Measurements from ENCODE around the gene DPP6. TPM values are rescaled to one million over a fixed set of nuclear protein-coding genes. Genes with fewer than 3 reads are reported as not detected.
"Not testable (repeated sequence)": the region's sequence is repeated elsewhere in the genome, so short reads cannot be mapped to it uniquely, and the experiment has no call there.

DPP6 gene
- total RNA-seq, 1 donor from 2014 or later: 0.62 TPM

GRCh38 chr7:154134698-154135097 lies 82.5 kb downstream of the DPP6 start:
- ATAC-seq; intact Hi-C loops (cut with DNase I); DNase-seq (ENCODE audit: low spot score): not testable (repeated sequence)

- ATAC-seq; DNase-seq (ENCODE audit: low spot score); intact Hi-C loops (cut with DNase I): not testable (repeated sequence)
These were observed 83.4 kb downstream of the DPP6 start for GRCh38 chr7:154135646-154136045.

GRCh38 chr7:154145922-154146706 lies 93.9 kb downstream of the DPP6 start:
- ATAC-seq; intact Hi-C loops (cut with DNase I); DNase-seq (ENCODE audit: low spot score): not testable (repeated sequence)

- not testable (repeated sequence) for ATAC-seq
These were observed 94.5 kb downstream of the DPP6 start for GRCh38 chr7:154146707-154147038.

GRCh38 chr7:154148791-154149516 lies 96.8 kb downstream of the DPP6 start:
- intact Hi-C loops (cut with DNase I); ATAC-seq; DNase-seq (ENCODE audit: low spot score): not testable (repeated sequence)

More at GRCh38 chr7:154146707-154147038, 94.5 kb downstream of the DPP6 start:
- DNase-seq (ENCODE audit: low spot score); intact Hi-C loops (cut with DNase I): not testable (repeated sequence)

- intact Hi-C loops (cut with DNase I); DNase-seq (ENCODE audit: low spot score); ATAC-seq: not testable (repeated sequence)
These were observed 98.5 kb downstream of the DPP6 start for GRCh38 chr7:154150656-154151055.

GRCh38 chr7:154151306-154151705 lies 99.1 kb downstream of the DPP6 start:
- DNase-seq (ENCODE audit: low spot score); ATAC-seq; intact Hi-C loops (cut with DNase I): not testable (repeated sequence)

- DNase-seq (ENCODE audit: low spot score); intact Hi-C loops (cut with DNase I); ATAC-seq: not testable (repeated sequence)
These were observed 103.7 kb downstream of the DPP6 start for GRCh38 chr7:154155928-154156327.

GRCh38 chr7:154162921-154163320 lies 110.7 kb downstream of the DPP6 start:
- DNase-seq (ENCODE audit: low spot score); ATAC-seq; intact Hi-C loops (cut with DNase I): not testable (repeated sequence)

- intact Hi-C loops (cut with DNase I); ATAC-seq; DNase-seq (ENCODE audit: low spot score): not testable (repeated sequence)
These were observed 111.4 kb downstream of the DPP6 start for GRCh38 chr7:154163642-154164041.

GRCh38 chr7:154167051-154167450 lies 114.9 kb downstream of the DPP6 start:
- intact Hi-C loops (cut with DNase I): no loop called here
- DNase-seq (ENCODE audit: low spot score): no peak
- ATAC-seq: no peak

- DNase-seq (ENCODE audit: low spot score) (no peak), ATAC-seq (no peak)
- intact Hi-C loops (cut with DNase I): no loop called here
These were observed 115.6 kb downstream of the DPP6 start for GRCh38 chr7:154167807-154168206.

GRCh38 chr7:154171422-154171821 lies 119.2 kb downstream of the DPP6 start:
- DNase-seq (ENCODE audit: low spot score) (no peak), ATAC-seq (no peak)
- intact Hi-C loops (cut with DNase I): no loop called here

GRCh38 chr7:154172236-154172635 lies 120.0 kb downstream of the DPP6 start:
- ATAC-seq (no peak), DNase-seq (ENCODE audit: low spot score) (no peak)
- intact Hi-C loops (cut with DNase I): no loop called here

- intact Hi-C loops (cut with DNase I): no loop called here
These were observed 125.4 kb downstream of the DPP6 start for GRCh38 chr7:154177584-154177983.

GRCh38 chr7:154178895-154179294 lies 126.7 kb downstream of the DPP6 start:
- no peak for ATAC-seq
- intact Hi-C loops (cut with DNase I): no loop called here
- no peak for DNase-seq (ENCODE audit: low spot score)

More at GRCh38 chr7:154177584-154177983, 125.4 kb downstream of the DPP6 start:
- ATAC-seq (no peak), DNase-seq (ENCODE audit: low spot score) (no peak)

- intact Hi-C loops (cut with DNase I): no loop called here
- DNase-seq (ENCODE audit: low spot score) (no peak), ATAC-seq (no peak)
These were observed 131.3 kb downstream of the DPP6 start for GRCh38 chr7:154183482-154183881.

GRCh38 chr7:154183946-154184345 lies 131.7 kb downstream of the DPP6 start:
- ATAC-seq (no peak), DNase-seq (ENCODE audit: low spot score) (no peak)
- intact Hi-C loops (cut with DNase I): no loop called here

GRCh38 chr7:154186811-154187210 lies 134.6 kb downstream of the DPP6 start:
- DNase-seq (ENCODE audit: low spot score): no peak
- intact Hi-C loops (cut with DNase I): no loop called here
- ATAC-seq: no peak

GRCh38 chr7:154188330-154188729 lies 136.1 kb downstream of the DPP6 start:
- DNase-seq (ENCODE audit: low spot score): no peak
- ATAC-seq: no peak
- intact Hi-C loops (cut with DNase I): no loop called here

Measured in sciatic nerve (tissue), 2 donors.